ENCODE measurements around the gene COPB1. TPM values are rescaled to one million over a fixed set of nuclear protein-coding genes. Genes with fewer than 3 reads are reported as not detected.

COPB1 gene
- total RNA-seq, 1 donor from 2014 or later = 59.8 TPM

GRCh38 chr11:14425621-14426020, 74.0 kb downstream of the COPB1 start:
- no peak for ATAC-seq

GRCh38 chr11:14424096-14424495, 75.5 kb downstream of the COPB1 start:
- ATAC-seq = no peak

- ATAC-seq = no peak
Measured at GRCh38 chr11:14423633-14424032, 76.0 kb downstream of the COPB1 start.

- ATAC-seq = no peak
Measured at GRCh38 chr11:14422814-14423182, 76.8 kb downstream of the COPB1 start.

- ATAC-seq = peak; percentile 89
Measured at GRCh38 chr11:14422052-14422813, 77.4 kb downstream of the COPB1 start.

GRCh38 chr11:14420223-14420622, 79.4 kb downstream of the COPB1 start:
- no peak for ATAC-seq

- no peak for ATAC-seq
Measured at GRCh38 chr11:14418801-14419417, 80.7 kb downstream of the COPB1 start.

- ATAC-seq = no peak
Measured at GRCh38 chr11:14417617-14418374, 81.8 kb downstream of the COPB1 start.

GRCh38 chr11:14417186-14417585, 82.4 kb downstream of the COPB1 start:
- no peak for ATAC-seq

- ATAC-seq = no peak
Measured at GRCh38 chr11:14414470-14415461, 84.8 kb downstream of the COPB1 start.

GRCh38 chr11:14413307-14414069, 86.1 kb downstream of the COPB1 start:
- ATAC-seq = no peak

GRCh38 chr11:14411818-14412217, 87.8 kb downstream of the COPB1 start:
- ATAC-seq = peak; percentile 69

GRCh38 chr11:14409891-14410290, 89.7 kb downstream of the COPB1 start:
- peak; percentile 73 for ATAC-seq

GRCh38 chr11:14408612-14409011, 91.0 kb downstream of the COPB1 start:
- no peak for ATAC-seq

Other genes with a start within 250 kb of the COPB1 start
- 24.4 TPM for gene RRAS2, start 140.6 kb downstream of the COPB1 start, total RNA-seq
- 106 TPM for gene PSMA1, start 20.6 kb upstream of the COPB1 start, total RNA-seq
- gene PDE3B, start 144.0 kb upstream of the COPB1 start, total RNA-seq = 0.44 TPM